ENCODE data around the gene KRTAP10-2. TPM values are rescaled to one million over a fixed set of nuclear protein-coding genes. Genes with fewer than 3 reads are reported as not detected.

The KRTAP10-2 gene
- total and polyA plus RNA-seq, 9 of the 15 experiments (the other 6 are each of a cell fraction or from before 2014, with no cell fraction given) = not detected

GRCh38 chr21:44593598-44594405, 42.5 kb upstream of the KRTAP10-2 start (continued):
- TF ChIP-seq ZNF407 (IDR thresholded peaks at IDR 0.05; ENCODE audit: low read depth) (no peak), ZSCAN32 (CRISPR knock-in tag; IDR thresholded peaks at IDR 0.05) (peak; percentile 79; the same call in 1 of the 2 replicates), CBX2 (IDR thresholded peaks at IDR 0.05; ENCODE audit: insufficient read depth, low read length, poor library complexity, severe bottlenecking) (no peak), DLX4 (CRISPR knock-in tag; IDR thresholded peaks at IDR 0.05) (no peak), BRD4 (IDR thresholded peaks at IDR 0.05) (no peak), TCF7L2 (IDR thresholded peaks at IDR 0.05; ENCODE audit: low read depth, low read length) (no peak), ESRRB (CRISPR knock-in tag; IDR thresholded peaks at IDR 0.05; ENCODE audit: borderline replicate concordance) (no peak), HOXB6 (CRISPR knock-in tag; IDR thresholded peaks at IDR 0.05; ENCODE audit: borderline replicate concordance) (no peak), NFIC (IDR thresholded peaks at IDR 0.05) (peak; percentile 83), TGIF2 (CRISPR knock-in tag; IDR thresholded peaks at IDR 0.05) (no peak), PTBP1 (IDR thresholded peaks at IDR 0.05; ENCODE audit: low read depth, low read length) (0 out of 2 replicates have a peak, but pooled peaks have one; percentile 44), BACH1 (tag; IDR thresholded peaks at IDR 0.05) (peak; percentile 46; the same call in 1 of the 2 replicates), ARID1B (IDR thresholded peaks at IDR 0.05) (peak; percentile 96), ZNF444 (CRISPR knock-in tag; IDR thresholded peaks at IDR 0.05) (no peak), SMAD1 (IDR thresholded peaks at IDR 0.05; ENCODE audit: low read depth, low read length, partially characterized antibody) (no peak), FOXM1 (IDR thresholded peaks at IDR 0.05; ENCODE audit: low read depth) (peak; percentile 76), FOXM1 (CRISPR knock-in tag; IDR thresholded peaks at IDR 0.05; ENCODE audit: low read depth) (no peak), SAFB (IDR thresholded peaks at IDR 0.05; ENCODE audit: borderline replicate concordance, low read depth, low read length) (no peak)
- TF ChIP-seq, protein P1, sequence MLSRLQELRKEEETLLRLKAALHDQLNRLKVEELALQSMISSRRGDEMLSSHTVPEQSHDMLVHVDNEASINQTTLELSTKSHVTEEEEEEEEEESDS (CRISPR knock-in tag; IDR thresholded peaks at IDR 0.05) = no peak

All from K562 (cell line).